IMR-90 (cell line): ENCODE measurements around the gene TRAF3IP1.

Experiments
- CTCF ChIP-seq: conservative IDR thresholded peaks from 2 replicates; pipeline ENCODE4 v1.5.1; 2012; ENCODE audit warnings: mild to moderate bottlenecking, low read depth, low read length, improper control_type of control experiment
- ELK1 ChIP-seq: fragments of 150-350 bp; IDR thresholded peaks from 2 replicates; pipeline ENCODE4 v1.6.1; 2016; ENCODE audit warnings: low read depth, mild to moderate bottlenecking, low read length, moderate library complexity, borderline replicate concordance

DNA sequence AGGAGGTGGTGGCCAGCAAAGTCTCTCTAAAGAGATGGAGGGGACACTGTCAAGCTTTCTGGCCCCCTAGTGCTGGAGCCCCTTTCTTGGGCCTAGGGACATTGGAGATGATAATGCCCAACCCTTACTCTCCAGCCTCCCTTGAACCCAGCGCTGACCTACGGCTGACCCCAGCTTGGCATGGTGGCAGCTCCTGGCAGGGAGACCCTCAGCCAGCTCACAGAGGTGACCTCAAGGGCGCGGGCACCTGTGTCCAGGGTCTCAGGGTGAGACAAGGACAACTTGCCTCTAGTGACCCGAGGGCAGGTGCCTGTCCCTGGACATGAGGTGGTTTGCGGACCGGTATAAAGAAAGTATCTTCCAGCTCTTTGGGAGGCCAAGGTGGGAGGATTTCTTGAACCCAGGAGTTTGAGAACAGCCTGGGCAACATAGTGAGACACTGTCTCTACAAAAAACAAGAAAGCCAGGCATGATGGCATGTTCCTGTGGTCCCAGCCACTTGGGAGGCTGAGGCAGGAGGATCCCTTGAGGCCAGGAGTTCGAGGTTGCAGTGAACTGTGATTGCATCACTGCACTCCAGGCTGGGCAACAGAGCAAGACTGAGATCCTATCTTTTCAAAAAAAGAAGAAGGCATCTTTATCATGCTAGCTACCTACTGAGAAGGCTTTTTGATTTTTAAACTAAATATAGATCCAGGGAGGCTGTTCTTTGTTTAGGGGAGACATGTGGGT lies 28.6 kb upstream of the TRAF3IP1 start:
- TF ChIP-seq CTCF: no peak
- no peak for TF ChIP-seq ELK1
